GM18526 (cell line): ENCODE measurements around the gene C1QC.

Experiments
- POLR2A ChIP-seq: IDR thresholded peaks from 3 replicates; pipeline ENCODE4 v1.6.1; 2011; ENCODE audit not compliant: insufficient read length; ENCODE audit errors: extremely low read depth

The C1QC gene

DNA sequence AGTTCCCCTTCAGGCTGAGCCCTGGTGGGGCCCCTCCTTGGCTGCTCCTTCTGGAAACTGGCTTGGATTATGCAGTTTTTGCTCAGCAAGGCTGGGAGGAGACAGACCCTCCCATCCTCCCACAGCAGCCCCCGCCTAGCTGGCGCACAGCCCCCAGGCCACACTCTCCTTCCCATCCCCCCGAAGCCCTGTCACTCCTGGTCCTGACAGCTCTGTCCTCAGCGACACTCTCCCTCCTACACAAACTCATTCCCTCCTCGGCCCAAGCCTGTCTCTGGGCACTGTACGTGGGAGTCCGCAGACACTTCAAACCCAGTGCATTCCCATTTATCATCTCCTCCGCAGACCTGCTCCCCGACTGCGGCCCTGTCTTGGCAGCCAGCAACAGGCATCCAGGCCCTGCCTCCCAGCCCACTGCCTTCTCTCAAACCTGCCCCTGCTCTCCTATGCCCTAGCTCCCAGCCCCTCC is 42.2 kb downstream of the C1QC start:
- no peak for TF ChIP-seq POLR2A

DNA sequence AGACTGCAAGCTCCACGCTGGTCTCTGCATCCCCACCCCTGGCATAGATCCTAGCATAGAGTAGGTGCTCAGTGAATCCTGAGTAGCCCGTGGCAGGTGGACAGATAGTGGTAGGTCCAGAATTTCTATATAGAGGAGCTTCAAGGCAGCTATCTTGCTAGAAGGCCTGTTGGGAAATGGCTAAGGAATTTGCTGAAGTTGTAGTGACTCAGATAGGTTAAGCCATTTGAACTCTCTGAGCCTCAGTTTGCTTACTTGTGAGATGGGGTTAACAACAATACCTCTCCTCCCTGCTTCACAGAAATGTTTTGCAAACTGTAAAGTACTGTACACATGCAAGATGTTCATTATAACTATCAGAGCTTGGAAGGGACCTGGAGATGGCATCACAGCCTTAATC is 43.8 kb downstream of the C1QC start:
- TF ChIP-seq POLR2A = no peak

GRCh38 chr1:22688466-22688865 is 45.0 kb downstream of the C1QC start:
- no peak for TF ChIP-seq POLR2A

GRCh38 chr1:22689505-22689904 is 46.1 kb downstream of the C1QC start:
- no peak for TF ChIP-seq POLR2A

GRCh38 chr1:22691031-22691753 is 47.8 kb downstream of the C1QC start:
- no peak for TF ChIP-seq POLR2A

- no peak for TF ChIP-seq POLR2A
These were observed 50.7 kb downstream of the C1QC start for GRCh38 chr1:22694172-22694571.

DNA sequence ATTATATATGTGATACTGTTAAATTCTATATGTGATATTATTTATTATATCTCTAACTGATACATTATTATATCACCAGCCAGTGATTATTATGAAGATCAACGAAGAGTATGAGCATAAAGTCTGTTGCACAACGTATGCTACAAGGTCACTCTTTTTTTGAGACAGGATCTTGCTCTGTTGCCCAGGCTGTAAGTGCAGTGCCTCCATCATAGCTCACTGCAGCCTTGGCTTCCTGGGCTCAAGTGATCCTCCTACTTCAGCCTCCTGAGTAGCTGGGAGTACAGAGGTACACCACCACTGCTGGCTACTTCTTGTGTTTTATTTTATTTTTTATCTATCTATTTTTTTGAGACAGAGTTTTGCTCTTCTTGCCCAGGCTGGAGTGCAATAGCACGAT is 53.2 kb downstream of the C1QC start:
- TF ChIP-seq POLR2A = no peak
